ENCODE results near the gene FIGN.

Gene FIGN

GRCh38 chr2:163607630-163608029 lies 128.2 kb downstream of the FIGN start:
- no peak for DNase-seq

- no peak for DNase-seq
Observed at GRCh38 chr2:163606878-163607277, 128.9 kb downstream of the FIGN start.

- no peak for DNase-seq
Observed at GRCh38 chr2:163605779-163606178, 130.0 kb downstream of the FIGN start.

DNA sequence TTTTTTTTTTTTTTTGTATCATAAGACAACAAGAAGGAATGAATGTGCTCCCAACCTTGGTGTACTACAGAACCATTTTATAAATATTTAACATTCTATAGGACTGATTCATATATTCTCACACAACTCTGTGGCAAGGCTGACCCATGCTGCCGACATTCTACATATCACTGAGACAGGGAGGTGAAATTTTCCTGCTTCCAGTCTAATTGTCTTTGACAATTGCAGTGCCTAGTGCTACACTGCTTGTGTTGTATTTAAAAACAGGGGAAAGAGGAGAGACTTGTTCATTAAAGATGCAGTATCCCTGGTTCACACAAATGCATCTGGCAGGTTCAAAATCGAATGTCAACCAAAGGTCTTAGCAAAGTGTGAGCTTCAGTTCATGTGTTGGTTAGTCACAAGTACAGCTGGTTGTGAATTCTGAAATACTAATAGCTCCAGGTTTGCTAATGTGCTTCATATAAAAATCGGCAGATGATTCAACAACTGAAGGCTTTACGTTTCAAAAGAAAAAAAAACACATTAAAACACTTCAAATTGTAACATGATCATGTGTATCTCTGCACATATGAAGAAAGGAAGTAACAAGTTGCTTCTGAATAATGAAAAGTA lies 130.8 kb downstream of the FIGN start:
- DNase-seq: no peak

DNA sequence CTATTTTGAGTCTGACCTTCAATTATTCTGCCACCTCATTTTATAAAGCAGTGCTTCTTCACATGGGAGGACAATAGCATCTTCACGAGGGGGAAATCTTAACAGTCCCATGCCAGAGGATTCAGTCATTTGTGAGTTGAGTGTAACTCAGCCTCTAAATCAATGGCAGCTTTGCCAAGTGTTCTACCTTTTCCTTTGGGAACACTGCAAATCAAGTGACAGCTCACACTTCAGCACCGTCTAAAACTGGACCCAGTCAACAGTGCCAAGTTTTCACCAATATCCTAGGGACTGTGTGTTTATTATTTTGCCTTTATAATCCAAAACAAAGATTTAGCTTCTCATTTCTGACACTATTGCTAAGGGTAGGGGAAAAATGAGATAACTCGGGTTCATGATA lies 133.6 kb downstream of the FIGN start:
- DNase-seq: no peak

DNA sequence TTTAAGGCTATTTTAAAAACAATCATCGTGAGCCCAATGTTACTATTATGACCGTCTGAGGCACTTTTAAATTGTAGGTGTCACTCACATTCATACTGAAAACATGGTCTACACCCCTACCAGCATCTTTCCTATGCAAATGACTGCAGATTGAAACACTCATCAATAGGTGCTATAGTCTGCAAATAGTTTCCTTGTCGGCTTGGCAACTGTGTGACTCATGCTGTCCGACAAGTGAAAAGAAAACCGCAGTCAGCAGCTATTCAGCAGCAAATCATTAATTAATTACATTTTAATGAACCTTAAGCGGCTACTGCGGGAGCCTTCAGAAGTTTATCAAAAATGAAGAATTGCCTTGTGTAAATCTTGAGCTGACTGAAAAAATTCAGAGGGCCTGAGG lies 134.4 kb downstream of the FIGN start:
- DNase-seq: no peak

- DNase-seq: no peak
Observed at GRCh38 chr2:163600801-163601200, 135.0 kb downstream of the FIGN start.

DNA sequence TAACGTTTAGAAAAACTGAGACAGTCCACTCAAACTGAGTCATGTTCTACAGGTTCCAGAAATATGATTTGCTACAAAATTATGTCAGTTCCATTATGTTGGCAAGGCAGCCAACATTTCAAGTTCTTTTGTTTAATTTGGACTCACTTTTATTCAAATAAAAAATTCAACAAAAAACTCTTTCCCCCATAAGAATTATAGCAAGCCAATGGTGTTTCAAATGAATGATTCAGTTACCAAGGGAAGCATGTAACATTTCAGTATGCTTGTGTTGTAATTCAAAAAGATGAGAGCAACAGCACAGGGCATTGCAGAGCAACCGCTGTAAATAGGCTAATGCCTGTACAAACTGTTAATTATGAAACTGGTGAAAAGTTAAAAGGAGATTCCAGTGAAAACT lies 140.8 kb downstream of the FIGN start:
- no peak for DNase-seq

- DNase-seq: no peak
Observed at GRCh38 chr2:163594497-163594896, 141.3 kb downstream of the FIGN start.

DNA sequence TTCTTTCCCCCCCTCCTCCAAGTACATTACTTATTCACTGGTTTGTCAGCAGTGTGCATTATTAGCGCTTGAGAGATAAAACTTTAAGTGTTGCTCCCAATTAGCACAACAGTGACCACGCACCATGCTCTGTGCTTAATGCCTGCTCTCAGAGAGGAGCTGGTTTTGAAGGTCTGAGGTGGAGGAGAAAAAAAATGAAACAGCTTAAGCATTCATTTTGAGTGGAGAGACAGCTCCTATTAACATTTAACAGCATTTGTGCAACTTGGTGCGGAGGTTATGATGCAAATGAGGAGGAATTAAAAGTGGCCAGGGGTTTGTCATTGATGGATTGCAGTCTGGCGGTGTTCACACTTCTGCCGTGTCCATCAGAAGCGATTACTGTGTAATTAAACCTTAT lies 141.8 kb downstream of the FIGN start:
- DNase-seq: no peak

DNA sequence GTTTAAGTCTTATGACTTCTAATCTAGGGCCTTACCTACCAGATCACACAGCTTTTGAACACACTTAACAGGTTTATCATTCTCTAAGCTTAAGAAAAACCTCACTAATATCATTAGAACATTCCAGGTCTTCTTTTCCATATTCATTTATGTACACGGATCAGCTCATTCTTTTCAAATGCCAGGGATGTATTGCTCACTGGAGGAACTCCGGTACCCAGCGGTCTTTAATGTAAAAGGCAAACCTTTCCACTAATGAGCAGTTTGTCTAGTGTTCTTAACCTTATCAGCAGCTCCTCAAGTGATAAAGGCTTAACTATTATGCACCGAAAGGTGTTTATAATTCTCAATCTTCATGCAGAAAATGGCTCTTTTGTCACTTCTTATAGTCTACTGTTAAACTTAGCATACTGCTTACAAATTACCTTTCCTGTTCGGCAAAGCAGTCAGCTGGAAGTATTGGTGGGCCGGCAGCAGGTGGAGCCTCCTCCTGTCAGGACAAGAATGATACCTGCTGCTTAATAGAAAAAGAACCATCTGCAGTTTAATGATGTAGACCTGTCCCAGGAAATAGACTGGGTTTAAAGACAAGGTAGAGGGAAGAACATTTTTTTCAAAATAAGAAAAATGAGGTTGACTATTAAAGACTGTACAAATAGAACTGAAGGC lies 142.7 kb downstream of the FIGN start:
- DNase-seq: no peak

DNA sequence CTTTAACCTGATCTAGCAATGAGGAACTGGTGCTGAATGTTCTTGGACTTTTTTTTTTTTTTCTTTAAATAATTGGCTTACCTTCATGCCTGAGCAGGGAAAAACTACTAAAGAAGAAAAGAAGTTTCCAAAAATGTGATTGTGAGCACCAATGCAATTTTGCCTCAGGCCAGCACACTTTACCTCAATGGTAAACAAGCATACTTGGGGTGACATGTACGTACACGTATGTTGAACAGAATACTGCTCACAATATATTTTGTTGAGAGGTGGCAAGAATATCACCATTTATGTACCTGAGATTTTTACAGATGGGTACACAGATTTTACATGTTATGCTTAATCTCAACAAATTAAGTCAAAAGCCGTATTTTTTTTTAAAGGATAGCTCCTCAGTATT lies 144.3 kb downstream of the FIGN start:
- no peak for DNase-seq

- DNase-seq: no peak
Observed at GRCh38 chr2:163580757-163581156, 155.1 kb downstream of the FIGN start.

DNA sequence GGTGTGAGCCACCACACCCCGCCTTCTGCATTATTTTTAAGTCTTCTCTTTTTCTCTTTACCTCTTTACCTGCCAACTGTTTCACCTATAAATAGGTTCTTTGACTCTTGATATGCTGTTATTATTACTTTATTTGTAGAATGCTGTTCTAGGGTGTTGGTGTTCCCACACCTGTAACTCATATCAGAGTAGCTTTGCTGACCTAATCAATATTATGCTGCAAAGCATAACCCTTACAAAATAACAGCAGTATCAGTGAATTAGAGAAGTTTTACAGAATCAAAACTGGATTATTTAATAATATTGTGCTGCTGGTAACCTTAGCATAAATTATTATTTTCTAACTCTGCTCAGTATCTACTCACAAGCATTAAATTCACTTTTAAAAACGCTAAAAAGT lies 161.5 kb downstream of the FIGN start:
- DNase-seq: no peak

GRCh38 chr2:163573652-163574051 lies 162.2 kb downstream of the FIGN start:
- no peak for DNase-seq

DNA sequence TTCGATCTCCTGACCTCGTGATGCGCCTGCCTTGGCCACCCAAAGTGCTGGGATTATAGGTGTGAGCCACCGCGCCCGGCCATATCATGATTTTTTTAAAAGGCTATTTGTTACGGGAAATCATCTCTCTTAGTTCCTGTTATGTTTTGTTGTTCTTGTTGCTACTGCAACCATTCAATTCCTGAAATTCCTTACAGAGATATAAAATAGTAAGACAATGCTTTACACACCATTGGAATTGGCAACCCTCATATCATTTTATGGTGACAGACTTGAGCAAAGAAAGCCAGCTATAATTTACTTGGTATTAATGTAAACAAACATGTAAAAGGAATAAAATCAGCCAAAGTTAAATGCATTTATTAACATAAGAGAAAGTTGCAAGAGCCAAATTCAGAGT lies 163.0 kb downstream of the FIGN start:
- no peak for DNase-seq

DNA sequence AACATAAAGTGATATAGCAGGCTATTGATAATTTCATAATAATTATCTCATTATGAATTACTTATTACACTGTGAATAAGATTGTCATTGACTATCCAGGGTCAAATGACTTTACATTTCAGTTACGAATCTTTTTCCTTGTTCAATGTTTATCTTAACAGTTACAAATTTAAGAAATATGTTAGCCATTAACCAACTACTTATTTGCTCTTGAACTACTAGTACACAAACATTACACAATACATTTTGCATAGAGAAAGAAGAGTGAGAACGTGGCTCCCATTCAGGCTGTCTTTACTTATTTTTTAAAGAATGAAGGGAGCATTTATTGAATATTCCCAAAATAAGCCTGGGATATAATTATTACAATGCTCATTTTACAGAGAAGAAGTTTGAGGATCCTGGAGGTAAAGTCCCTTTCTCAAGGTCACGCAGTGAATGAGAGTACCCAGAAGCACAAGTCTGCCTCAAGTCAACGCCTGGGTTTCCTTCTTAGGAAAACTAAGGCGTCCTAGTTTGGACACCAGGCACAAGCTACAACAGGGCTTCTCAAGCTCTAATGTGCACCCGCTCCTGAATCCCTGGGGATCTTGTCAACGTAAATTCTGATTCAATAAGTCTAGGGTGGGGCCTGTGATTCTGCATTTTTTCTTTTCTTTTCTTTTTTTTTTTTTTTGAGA lies 164.2 kb downstream of the FIGN start:
- DNase-seq: no peak

- DNase-seq: no peak
Observed at GRCh38 chr2:163570391-163570790, 165.4 kb downstream of the FIGN start.

- no peak for DNase-seq
Observed at GRCh38 chr2:163565192-163565591, 170.6 kb downstream of the FIGN start.

GRCh38 chr2:163564236-163564635 lies 171.6 kb downstream of the FIGN start:
- no peak for DNase-seq

GRCh38 chr2:163563336-163563735 lies 172.5 kb downstream of the FIGN start:
- DNase-seq: no peak

DNA sequence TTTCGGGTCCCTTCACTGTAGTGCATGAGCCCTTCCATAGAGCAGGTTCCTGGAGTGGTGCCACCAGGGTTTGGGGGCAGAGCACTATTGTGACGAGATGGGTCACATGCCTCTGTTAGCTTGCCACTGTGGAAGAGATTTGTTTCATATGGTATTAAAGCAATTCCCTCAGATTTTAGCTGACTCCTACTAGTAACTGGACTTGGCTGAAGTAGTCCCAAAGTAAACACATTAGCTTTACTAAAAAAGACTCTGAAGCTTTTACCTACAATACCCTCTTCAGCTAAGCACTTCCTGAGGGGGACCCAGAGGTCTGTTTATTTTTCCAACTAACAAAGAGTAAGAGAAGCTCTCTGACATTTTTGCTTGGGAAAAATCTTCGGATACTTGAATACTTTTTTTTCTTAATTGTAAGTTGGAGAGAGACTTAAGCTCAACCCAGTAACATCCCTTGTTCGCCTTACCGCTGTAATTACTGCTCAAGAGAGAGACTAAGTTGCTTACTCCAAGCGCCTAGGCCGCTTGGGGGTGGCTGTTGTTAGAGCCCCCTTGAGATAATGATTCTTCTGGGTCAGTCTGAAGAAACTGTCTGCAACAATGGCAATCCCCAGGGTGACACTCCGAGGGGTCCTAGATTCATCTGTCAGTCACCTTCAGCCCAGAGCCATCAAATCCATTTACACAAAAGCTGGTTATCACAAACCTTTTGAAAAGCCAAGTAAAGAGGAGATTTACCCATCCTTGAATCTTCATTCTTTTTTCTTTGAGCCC lies 177.4 kb downstream of the FIGN start:
- no peak for DNase-seq

DNA sequence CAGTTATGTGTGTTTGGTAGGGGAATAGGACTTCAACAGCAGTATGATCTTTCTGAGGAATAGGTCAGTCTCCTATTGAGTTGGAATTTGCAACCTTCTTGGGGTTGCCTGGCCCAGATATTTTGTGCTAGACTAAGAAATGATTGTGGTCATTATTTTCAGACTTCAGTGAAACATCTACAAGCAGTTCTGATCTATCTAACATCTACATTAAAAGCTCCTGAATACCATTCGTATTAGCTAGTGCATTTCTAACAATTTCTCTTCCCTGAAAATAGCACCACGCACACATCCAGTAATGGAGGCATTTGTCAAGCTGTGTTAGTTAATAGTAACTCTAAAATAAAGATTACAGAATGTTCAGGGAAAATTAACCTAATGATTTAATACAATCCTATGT lies 179.3 kb downstream of the FIGN start:
- DNase-seq: no peak

DNA sequence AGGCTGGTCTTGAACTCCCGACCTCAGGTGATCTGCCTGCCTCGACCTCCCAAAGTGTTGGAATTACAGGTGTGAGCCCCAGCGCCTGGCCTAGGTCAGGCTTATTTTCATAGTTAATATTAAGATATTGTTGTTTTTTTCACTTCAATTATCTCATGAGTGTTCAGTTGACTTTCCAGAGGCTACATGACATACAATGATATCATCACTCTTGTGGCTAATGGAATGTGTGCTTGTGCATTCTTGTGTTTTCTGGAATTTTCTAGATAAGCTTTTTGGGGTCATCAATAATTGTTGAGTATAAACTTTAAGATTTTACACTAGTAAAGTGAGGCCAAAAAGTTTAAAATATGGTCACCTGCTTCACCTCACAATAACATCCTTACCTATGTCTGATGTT lies 180.9 kb downstream of the FIGN start:
- no peak for DNase-seq

Measured in activated CD4-positive, alpha-beta T cell treated with anti-CD3 and anti-CD28 coated beads for 4 hours (primary cell).